SK-N-MC (cell line): ENCODE results near the gene HRH4.

ENCODE experiments used
- DNase-seq: peaks from one replicate; pipeline ENCODE4 v3.0.0-alpha.2; 2011; ENCODE audit warnings: low read depth, low spot score
- H3K27ac ChIP-seq: fragments of 200-600 bp; sonication (generic); 2 replicates; pipeline ENCODE4 v1.5.1; 2016; ENCODE audit warnings: mixed run types
- H3K36me3 ChIP-seq: fragments of 200-600 bp; sonication (generic); 2 replicates; pipeline ENCODE4 v1.6.1; 2017; ENCODE audit warnings: antibody characterized with exemption, low read length, mixed read lengths; ENCODE audit not compliant: insufficient read depth
- H3K4me3 ChIP-seq: fragments of 200-600 bp; sonication (generic); 2 replicates; pipeline ENCODE4 v1.5.1; 2016
- H3K9ac ChIP-seq: fragments of 200-600 bp; sonication (generic); 2 replicates; pipeline ENCODE4 v1.8.0; 2017; ENCODE audit warnings: mixed run types, mixed read lengths; ENCODE audit not compliant: insufficient read length
- H3K9me3 ChIP-seq: fragments of 200-600 bp; sonication (generic); 2 replicates; pipeline ENCODE4 v1.6.1; 2017; ENCODE audit warnings: low read depth, mild to moderate bottlenecking, antibody characterized with exemption, low read length, moderate library complexity, mixed read lengths
- EZH2 ChIP-seq: fragments of 200-600 bp; sonication (generic); IDR thresholded peaks from one replicate; pipeline ENCODE4 v1.6.1; 2017; ENCODE audit warnings: antibody characterized with exemption
- FOXP2 ChIP-seq: optimal IDR thresholded peaks from 2 replicates; pipeline ENCODE3; 2011; ENCODE audit warnings: mild to moderate bottlenecking, moderate library complexity; ENCODE audit not compliant: insufficient read depth; ENCODE audit errors: extremely low read length, control extremely low read depth
- POLR2AphosphoS5 ChIP-seq: IDR thresholded peaks from 2 replicates; pipeline ENCODE4 v1.6.1; 2012; ENCODE audit warnings: mild to moderate bottlenecking, low read depth, low read length, borderline replicate concordance

Gene HRH4

DNA sequence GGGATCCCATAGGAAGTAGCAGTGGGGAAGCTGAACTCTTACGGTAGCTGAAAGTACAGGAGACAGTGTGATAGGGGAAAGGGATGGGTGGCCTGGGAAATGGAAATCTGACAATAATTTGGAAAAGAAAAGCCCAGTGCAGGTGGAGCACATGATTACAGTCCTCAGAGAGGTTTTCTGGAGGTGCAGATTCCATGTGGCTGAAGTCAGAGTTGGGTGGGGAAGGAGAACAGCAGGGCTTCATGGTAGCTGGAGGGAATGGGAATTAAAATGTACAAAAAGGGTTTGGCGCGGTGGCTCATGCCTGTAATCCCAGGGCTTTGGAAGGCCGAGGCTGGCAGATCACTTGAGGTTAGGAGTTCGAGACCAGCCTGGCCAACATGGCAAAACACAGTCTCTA, 12.2 kb downstream of the HRH4 start:
- Histone ChIP-seq H3K4me3 (no peak overlapping the region), H3K9me3 (no peaks in the 10 kb centered on the region), H3K9ac (no peak overlapping the region), H3K27ac (no peak overlapping the region), H3K36me3 (no peaks in the 10 kb centered on the region)
- TF ChIP-seq POLR2AphosphoS5 = no peak
- no peak for DNase-seq

DNA sequence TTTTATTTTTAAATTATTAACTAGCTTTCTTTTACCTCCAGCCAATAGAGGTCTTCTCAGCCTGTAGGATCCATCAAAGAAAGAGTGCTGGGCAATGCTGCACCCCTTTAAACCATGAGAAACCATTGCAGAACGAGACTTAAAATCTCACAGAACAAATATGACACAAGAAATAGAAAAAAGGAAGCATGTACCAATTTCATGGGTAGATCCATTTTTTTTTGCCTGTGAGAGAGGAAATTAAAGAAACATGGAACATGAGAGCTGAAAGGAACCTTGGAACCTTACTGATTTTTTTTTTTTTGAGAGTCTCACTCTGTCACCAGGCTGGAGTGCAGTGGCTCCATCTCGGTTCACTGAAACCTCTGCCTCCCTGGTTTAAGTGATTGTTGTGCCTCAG, 14.0 kb downstream of the HRH4 start:
- TF ChIP-seq EZH2 (no peak), FOXP2 (no peak), POLR2AphosphoS5 (no peak)
- H3K27ac ChIP-seq = no peak overlapping the region
- H3K36me3 ChIP-seq = no peaks in the 10 kb centered on the region
- H3K9ac ChIP-seq = no peak overlapping the region
- H3K4me3 ChIP-seq = no peak overlapping the region
- no peak for DNase-seq
- no peaks in the 10 kb centered on the region for H3K9me3 ChIP-seq

DNA sequence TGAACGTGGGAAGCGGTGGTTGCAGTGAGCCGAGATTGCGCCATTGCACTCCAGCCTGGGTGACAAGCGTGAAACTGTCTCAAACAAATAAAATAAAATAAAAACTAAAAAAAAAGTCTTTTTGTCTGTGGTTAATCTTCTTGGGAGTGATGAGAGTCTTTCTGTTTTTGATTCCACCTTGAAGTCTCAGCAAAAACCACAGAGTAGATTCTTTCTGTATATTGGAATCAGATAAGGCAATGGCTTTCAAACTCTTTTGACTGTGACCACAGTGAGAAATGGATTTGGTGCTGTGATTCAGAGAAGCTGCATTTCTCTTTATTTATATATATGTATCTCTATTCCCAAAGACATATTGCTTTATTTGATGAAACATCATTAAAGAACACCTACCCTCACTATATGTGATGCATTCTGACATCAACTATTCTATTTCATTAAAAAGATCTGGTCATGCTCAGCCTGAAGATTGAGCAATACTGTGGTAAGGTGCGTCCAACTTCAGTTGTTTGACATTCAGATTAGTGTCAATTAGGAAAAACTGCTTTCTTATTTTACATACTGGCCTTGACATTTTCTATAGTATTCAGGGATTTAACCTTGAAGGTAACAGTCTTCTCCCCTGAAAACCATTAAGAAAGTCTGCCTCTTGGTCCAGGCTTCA, 15.6 kb downstream of the HRH4 start:
- no peak for DNase-seq
- Histone ChIP-seq H3K9me3 (no peaks in the 10 kb centered on the region), H3K9ac (no peak overlapping the region), H3K4me3 (no peak overlapping the region), H3K27ac (no peak overlapping the region), H3K36me3 (no peaks in the 10 kb centered on the region)
- no peak for TF ChIP-seq POLR2AphosphoS5
- TF ChIP-seq FOXP2 = no peak
- no peak for TF ChIP-seq EZH2

DNA sequence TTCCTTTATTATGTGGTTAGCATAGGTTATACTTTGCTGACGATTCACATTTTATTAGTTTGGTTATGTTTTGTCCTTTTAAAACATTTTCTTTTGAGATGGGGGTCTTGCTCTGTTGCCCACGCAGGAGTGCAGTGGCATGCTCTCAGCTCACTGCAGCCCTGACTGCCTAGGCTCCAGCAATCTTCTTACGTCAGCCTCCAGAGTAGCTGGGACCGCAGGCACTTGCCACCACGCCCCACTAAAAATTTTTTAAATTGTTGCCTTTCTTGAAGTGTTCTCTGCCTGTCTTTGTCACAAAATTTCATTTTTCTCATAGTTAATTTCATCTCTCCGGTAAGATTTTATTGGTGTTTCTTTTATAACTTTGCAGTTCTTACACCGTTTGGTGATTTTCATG, 18.9 kb downstream of the HRH4 start:
- no peak for DNase-seq
- H3K9ac ChIP-seq = no peak overlapping the region
- no peak overlapping the region for H3K4me3 ChIP-seq
- H3K36me3 ChIP-seq = no peaks in the 10 kb centered on the region
- no peaks in the 10 kb centered on the region for H3K9me3 ChIP-seq
- no peak overlapping the region for H3K27ac ChIP-seq
- no peak for TF ChIP-seq FOXP2
- TF ChIP-seq POLR2AphosphoS5 = no peak
- TF ChIP-seq EZH2 = no peak

DNA sequence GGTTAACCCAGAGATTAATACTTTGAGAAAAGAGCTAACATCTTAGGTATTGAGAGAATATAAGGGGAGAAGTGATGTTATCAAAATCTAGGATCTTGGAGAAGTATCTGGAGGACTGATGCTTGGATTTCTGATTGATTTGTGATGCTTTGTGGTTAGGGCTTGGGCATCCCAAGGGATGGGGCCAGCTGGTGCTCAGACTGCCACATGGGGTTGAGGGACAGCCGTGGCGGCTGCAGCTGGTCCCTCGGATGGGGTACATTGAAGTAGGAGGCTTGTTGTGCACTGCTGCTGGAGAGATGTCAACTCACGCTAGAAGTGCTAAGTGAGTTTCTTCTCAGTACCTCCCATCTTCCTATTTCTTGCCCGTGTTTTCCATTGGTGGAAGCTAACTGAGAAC, 22.4 kb downstream of the HRH4 start:
- TF ChIP-seq EZH2 (no peak), POLR2AphosphoS5 (no peak), FOXP2 (no peak)
- H3K9me3 ChIP-seq = no peaks in the 10 kb centered on the region
- no peak overlapping the region for H3K27ac ChIP-seq
- no peak overlapping the region for H3K9ac ChIP-seq
- DNase-seq = no peak
- no peaks in the 10 kb centered on the region for H3K36me3 ChIP-seq
- no peak overlapping the region for H3K4me3 ChIP-seq

GRCh38 chr18:24485681-24486080, 25.2 kb downstream of the HRH4 start:
- Histone ChIP-seq H3K9me3 (no peaks in the 10 kb centered on the region), H3K36me3 (no peaks in the 10 kb centered on the region), H3K9ac (no peak overlapping the region), H3K27ac (no peak overlapping the region), H3K4me3 (no peak overlapping the region)
- no peak for TF ChIP-seq FOXP2
- no peak for TF ChIP-seq EZH2
- no peak for DNase-seq

DNA sequence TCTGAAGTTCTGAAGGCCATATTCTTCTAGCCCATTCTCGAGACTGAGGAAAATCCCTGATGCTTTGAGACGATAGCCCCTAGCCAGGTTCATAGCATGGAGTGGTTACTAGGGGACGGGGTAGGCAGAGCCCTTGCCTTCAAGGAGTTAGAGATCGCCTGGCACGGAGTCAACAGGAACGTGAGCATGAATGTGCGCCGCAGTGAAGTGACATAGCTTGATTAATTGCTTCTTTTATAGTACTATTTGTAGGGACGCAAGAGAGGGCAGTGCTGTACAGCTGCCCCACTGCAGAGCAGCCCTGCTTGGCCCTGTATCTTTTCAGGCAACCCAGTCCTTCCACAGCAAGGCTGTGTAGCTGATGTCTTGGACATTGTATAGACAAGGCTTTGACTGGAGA, 26.2 kb downstream of the HRH4 start:
- TF ChIP-seq EZH2 (no peak), FOXP2 (no peak), POLR2AphosphoS5 (no peak)
- Histone ChIP-seq H3K9me3 (no peaks in the 10 kb centered on the region), H3K27ac (no peak overlapping the region), H3K4me3 (no peak overlapping the region), H3K36me3 (no peaks in the 10 kb centered on the region), H3K9ac (no peak overlapping the region)
- DNase-seq = no peak

- H3K27ac ChIP-seq = no peak overlapping the region
- DNase-seq = peak; percentile 12
- no peak overlapping the region for H3K4me3 ChIP-seq
- H3K36me3 ChIP-seq = no peaks in the 10 kb centered on the region
- no peak overlapping the region for H3K9ac ChIP-seq
- H3K9me3 ChIP-seq = no peaks in the 10 kb centered on the region
- TF ChIP-seq POLR2AphosphoS5 (no peak), EZH2 (no peak), FOXP2 (no peak)
Measured at GRCh38 chr18:24488824-24489493, 28.5 kb downstream of the HRH4 start.

DNA sequence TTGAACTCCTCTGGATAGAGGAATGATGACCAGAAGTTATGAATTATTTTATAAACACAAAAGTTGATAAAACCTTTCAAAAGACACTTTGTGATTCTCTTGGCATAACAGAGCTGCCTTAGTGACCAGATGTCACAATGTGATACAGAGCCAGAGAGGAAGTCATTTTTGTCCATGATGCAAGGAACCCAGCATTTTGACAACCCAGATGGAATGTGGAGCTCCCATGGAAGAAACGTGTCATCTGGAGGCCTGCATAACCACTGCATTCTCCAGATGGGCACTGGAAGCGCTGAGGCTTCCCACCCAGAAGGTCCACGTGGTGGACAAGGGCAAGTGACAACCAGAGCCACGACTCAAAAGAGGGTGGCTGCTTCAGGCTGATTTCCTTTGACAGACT, 30.1 kb downstream of the HRH4 start:
- no peak for DNase-seq
- TF ChIP-seq FOXP2 (no peak), EZH2 (no peak), POLR2AphosphoS5 (no peak)
- no peak overlapping the region for H3K27ac ChIP-seq
- H3K9ac ChIP-seq = no peak overlapping the region
- H3K9me3 ChIP-seq = no peaks in the 10 kb centered on the region
- H3K36me3 ChIP-seq = no peaks in the 10 kb centered on the region
- no peak overlapping the region for H3K4me3 ChIP-seq
